ENCODE measurements around the gene DEPP1. TPM values are rescaled to one million over a fixed set of nuclear protein-coding genes. Genes with fewer than 3 reads are reported as not detected.

The DEPP1 gene
- total and polyA plus RNA-seq, 2 donors (not counting 3 experiments of a cell fraction or from before 2014, with no cell fraction given) = 364 to 951 TPM

GRCh38 chr10:45023426-45023825 lies 44.8 kb upstream of the DEPP1 start:
- TF ChIP-seq POLR2AphosphoS5 (IDR thresholded peaks at IDR 0.05; ENCODE audit: insufficient read depth, low read depth, low read length) (no peak), FOS (IDR thresholded peaks at IDR 0.05; ENCODE audit: borderline replicate concordance, insufficient read depth, low read length) (no peak), POLR2A (IDR thresholded peaks at IDR 0.05; ENCODE audit: low read depth, low read length) (no peak), EZH2 (IDR thresholded peaks at IDR 0.05; ENCODE audit: borderline replicate concordance, low read depth, low read length, severe bottlenecking) (no peak), GATA2 (IDR thresholded peaks at IDR 0.05; ENCODE audit: insufficient read depth, insufficient read length, low read depth, low read length) (no peak), MYC (IDR thresholded peaks at IDR 0.05; ENCODE audit: low read depth, low read length) (no peak), JUN (IDR thresholded peaks at IDR 0.05; ENCODE audit: borderline replicate concordance, insufficient read depth, insufficient read length, low read depth) (no peak)
- TF ChIP-seq, protein P1, sequence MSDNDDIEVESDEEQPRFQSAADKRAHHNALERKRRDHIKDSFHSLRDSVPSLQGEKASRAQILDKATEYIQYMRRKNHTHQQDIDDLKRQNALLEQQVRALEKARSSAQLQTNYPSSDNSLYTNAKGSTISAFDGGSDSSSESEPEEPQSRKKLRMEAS (IDR thresholded peaks at IDR 0.05; ENCODE audit: insufficient read depth, insufficient read length) = no peak
- TF ChIP-seq, protein P2, sequence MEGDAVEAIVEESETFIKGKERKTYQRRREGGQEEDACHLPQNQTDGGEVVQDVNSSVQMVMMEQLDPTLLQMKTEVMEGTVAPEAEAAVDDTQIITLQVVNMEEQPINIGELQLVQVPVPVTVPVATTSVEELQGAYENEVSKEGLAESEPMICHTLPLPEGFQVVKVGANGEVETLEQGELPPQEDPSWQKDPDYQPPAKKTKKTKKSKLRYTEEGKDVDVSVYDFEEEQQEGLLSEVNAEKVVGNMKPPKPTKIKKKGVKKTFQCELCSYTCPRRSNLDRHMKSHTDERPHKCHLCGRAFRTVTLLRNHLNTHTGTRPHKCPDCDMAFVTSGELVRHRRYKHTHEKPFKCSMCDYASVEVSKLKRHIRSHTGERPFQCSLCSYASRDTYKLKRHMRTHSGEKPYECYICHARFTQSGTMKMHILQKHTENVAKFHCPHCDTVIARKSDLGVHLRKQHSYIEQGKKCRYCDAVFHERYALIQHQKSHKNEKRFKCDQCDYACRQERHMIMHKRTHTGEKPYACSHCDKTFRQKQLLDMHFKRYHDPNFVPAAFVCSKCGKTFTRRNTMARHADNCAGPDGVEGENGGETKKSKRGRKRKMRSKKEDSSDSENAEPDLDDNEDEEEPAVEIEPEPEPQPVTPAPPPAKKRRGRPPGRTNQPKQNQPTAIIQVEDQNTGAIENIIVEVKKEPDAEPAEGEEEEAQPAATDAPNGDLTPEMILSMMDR (IDR thresholded peaks at IDR 0.05; ENCODE audit: extremely low read depth in 1 of 2, insufficient read depth in 1 of 2, low read depth in 1 of 2, low read length in 2 of 2) = no peak
- H3K4me2 ChIP-seq (ENCODE audit: insufficient read depth, low read length) = no peak overlapping the region
- H2AFZ ChIP-seq (ENCODE audit: low read depth, low read length) = no peak overlapping the region
- no peaks in the 10 kb centered on the region for H3K36me3 ChIP-seq (ENCODE audit: control insufficient read depth in 2 of 2, extremely low read depth in 1 of 2, insufficient read depth in 2 of 2, low read length in 2 of 2)
- H3K4me3 ChIP-seq (replicated peaks in 1 of 3; ENCODE audit: insufficient read depth in 1 of 3, low read depth in 1 of 3, low read length in 3 of 3) = no peak overlapping the region
- H3K9me3 ChIP-seq (replicated peaks; ENCODE audit: control insufficient read depth, insufficient read depth, low read length) = no peaks in the 10 kb centered on the region
- ChIA-PET POLR2A (no interaction called here), CTCF (no interaction called here)
- no peaks in the 10 kb centered on the region for H3K27me3 ChIP-seq (ENCODE audit: control insufficient read depth in 2 of 2, insufficient read depth in 2 of 2, low read length in 2 of 2)
- DNase-seq (ENCODE audit: low read depth, low spot score) (no peak), FAIRE-seq (no peak)
- H3K4me1 ChIP-seq (ENCODE audit: control insufficient read depth, extremely low read depth, insufficient read depth, low read length) = no peaks in the 10 kb centered on the region
- dilution Hi-C loops (cut with MboI; ENCODE audit: extremely low pct_ligation_motif_present, low sequenced_read_pairs) (no loop called here), intact Hi-C loops (cut with micrococcal nuclease) (no loop called here)
- no peak overlapping the region for H3K27ac ChIP-seq (ENCODE audit: insufficient read depth, low read depth, low read length)
- no peak overlapping the region for H3K9ac ChIP-seq (replicated peaks; ENCODE audit: extremely low read depth, insufficient read depth, low read length)
- H3K9me1 ChIP-seq (replicated peaks; ENCODE audit: control insufficient read depth, extremely low read depth, insufficient read depth, low read length) = no peaks in the 10 kb centered on the region
- H3K79me2 ChIP-seq (ENCODE audit: control insufficient read depth, insufficient read depth, low read length) = no peaks in the 10 kb centered on the region
- no peaks in the 10 kb centered on the region for H4K20me1 ChIP-seq (replicated peaks; ENCODE audit: control insufficient read depth, extremely low read depth, insufficient read depth, low read length)
- BruUV-seq (replicated peaks) = no TSS peak
